HTR-8/SVneo (cell line): ENCODE measurements around the gene FOXM1.
A peak's percentile ranks its signal among the peaks of the same experiment; 100 is the strongest.

Experiments
- DNase-seq: peaks from one replicate; pipeline ENCODE4 v3.0.0; 2011; ENCODE audit warnings: low spot score, mixed read lengths; ENCODE audit not compliant: insufficient read length
- FAIRE-seq: peaks from 2 replicates; lab custom pipeline; 2011; peaks lifted over from hg19 to GRCh38; lab: Jason Lieb, UNC

Gene FOXM1

DNA sequence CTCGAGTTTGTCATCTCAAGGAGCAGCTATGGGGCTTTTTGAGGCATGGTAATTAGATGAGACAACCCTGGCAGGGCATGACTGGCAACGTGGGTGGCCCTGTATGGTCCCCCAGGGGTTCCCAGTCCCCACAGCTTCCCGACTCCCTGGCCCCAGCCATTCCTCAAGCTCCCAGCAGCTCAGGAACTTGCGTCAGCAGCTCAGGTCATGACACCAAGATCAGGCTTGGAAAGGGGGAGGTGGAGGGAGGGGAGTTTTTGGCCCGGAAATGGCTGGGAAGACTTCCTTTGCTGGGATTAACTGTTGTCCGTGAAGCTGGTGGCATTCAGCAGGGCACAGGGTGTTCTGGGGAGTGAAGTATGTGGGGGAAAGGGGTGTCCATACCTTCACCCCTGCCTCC is 31.7 kb downstream of the FOXM1 start:
- DNase-seq (peak; percentile 85), FAIRE-seq (peak; percentile 76)

DNA sequence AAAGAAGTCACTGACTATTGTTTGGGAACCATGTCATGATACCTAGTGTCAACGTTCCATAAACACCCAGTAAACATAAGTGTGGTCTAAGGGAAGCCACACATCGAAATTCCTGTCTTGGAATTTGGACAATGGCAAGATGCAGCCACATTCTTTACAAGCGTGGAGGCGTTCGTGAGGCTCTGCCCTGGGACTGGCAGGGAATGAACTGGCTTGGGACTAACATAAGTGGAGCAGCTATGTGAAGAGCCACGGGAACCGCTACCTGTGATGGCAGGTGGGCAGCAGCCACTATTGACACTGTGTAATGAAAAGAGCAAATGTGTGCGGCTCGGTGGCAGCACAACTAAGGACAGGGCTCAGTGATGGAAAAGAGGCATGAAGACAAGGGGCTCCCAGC is 32.2 kb downstream of the FOXM1 start:
- DNase-seq (no peak), FAIRE-seq (peak; percentile 69)

DNA sequence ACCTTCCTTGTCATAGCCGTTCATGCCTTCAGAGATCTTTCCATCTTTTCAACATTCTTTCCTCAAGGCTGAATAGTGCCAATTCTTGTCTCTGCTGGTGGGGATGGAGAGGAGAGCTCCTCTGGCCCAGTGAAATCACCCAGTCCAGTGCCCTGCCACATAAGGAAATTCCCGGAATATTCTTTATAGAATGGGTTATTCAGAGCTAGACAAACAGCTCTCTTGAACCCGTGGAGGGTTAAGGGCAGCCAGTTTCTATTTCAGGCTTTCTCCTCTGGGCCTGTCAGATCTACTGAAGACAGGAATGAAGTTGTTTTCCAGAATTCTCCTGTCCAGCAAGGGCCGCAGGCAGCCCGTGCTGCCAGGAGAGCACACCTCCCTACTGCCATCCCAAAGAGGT is 34.0 kb downstream of the FOXM1 start:
- no peak for DNase-seq
- FAIRE-seq: no peak

DNA sequence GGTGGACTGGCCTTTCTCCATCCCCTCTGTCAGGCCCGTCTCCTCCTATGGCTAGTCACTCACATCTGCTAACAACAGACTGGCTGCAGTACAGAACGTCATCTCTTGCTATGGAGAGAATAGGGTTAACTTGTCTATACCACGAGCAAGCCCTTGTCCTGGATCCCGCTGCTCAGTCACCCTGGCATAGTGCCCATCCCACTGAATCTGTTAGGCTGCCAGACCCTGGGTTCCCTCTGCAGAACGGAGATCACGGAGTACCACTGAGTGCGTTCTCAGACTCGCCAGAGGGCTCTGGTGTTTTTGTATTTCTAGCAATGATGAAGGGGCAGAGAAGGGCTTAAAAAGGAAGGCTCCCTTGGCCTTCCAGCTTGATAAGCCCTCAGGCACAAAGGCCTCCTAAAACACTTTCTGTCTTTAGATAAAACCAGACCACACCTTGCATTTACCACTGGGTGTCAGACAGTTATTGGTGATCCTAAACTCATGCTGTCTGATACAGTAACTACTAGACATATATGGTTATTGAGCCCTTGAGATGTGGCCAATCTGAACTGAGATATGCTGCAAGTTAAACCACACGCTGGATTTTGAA is 35.8 kb downstream of the FOXM1 start:
- FAIRE-seq (no peak), DNase-seq (no peak)

DNA sequence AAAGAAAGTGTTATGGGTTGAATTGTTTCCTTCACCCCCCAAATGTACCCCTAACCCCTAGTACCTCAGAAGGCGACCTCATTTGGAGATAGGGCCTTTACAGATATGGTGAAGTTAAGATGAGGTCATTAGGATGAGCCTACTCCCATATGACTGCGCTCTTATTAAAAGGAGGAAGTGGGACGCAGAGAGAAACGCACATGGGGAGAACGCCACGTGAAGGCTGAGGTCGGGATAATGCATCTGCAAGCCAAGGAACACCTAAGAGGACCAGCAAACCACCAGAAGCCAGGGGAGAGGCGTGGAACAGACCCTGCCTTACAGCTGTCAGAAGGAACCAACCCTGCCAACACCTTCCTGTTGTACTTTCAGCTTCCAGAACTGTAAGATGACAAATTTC is 40.4 kb downstream of the FOXM1 start:
- no peak for DNase-seq
- no peak for FAIRE-seq

DNA sequence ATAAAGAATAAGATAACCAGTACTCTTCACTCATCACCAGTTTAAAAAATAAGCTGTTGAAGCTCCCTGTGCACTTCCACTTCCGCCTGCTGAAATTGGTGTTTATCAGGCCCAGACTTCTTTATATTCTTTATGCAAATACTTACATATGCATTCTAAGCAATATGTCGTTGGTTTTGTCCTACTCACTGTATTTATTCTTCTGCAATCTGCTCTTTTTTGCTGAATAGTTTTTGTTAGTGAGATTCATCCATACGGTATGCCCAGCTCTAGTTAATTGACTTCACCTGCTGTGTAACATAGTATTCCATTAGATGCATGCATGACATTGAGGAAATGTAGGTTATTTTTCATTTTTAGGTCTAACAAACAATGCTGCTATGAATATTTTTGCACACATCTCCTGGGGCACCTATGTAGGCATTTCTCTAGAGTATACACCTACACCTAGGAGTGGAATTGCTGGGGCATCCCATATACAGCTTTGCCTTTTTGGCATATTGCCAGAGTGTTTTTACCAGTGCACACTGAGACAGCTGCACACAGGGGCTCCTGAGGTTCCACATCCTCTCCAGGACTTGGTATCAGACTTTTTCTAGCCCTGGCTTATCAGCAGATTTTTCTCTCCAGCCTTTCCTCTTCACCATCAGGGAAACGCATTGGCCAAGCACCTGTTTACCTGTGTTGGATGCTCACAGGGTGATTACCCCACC is 41.1 kb downstream of the FOXM1 start:
- no peak for FAIRE-seq
- no peak for DNase-seq

DNA sequence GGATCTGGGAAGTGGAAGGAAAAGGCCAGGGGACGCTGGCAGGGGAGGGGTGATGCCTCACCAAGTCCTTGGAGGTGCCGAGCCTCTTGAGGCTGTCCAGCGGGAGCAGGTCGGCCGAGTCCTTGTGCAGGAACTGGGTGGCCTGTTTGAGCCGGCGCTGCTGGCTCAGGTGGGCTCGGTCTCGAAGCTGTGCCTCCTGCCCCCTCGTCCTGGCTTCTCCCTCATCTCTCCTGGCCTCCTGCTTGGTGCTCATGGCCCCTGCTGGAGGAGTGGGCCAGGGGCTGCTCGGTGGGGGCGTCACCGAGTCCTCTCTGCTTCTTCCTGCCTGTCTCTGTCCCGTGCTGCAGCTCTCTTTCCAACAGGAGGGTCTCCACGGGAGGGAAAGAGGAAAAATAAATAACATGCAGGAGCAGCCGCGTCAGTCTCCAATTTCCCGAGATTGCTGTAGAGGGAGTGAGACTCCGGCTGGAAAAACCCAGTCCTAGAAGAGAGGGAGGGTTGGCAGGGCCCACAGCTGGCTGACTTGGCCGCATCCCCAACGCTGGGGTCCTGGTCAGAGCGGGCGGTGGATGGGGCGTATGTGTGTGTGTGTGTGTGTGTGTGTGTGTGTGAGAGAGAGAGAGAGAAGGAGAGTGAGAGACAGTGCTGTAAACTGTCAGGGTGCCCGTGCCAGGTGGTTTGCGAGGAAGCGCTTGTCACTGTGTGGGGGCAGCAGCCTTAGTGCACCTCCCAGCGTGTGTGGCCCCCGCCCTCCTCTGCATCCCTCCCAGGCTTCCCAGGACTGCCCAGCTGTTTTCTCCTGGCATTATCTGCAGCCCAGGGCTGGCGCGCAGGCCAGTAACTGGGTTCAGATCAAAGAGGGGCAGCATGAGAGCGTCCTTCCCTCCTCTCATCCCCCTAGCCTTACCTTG is 42.1 kb downstream of the FOXM1 start, which contains the start of gene NRIP2:
TSS of gene NRIP2 (minus strand) at position 455 of the 911 bp plus-strand sequence. CDS start at position 403, 52 bp downstream.
- DNase-seq (no peak), FAIRE-seq (no peak)

DNA sequence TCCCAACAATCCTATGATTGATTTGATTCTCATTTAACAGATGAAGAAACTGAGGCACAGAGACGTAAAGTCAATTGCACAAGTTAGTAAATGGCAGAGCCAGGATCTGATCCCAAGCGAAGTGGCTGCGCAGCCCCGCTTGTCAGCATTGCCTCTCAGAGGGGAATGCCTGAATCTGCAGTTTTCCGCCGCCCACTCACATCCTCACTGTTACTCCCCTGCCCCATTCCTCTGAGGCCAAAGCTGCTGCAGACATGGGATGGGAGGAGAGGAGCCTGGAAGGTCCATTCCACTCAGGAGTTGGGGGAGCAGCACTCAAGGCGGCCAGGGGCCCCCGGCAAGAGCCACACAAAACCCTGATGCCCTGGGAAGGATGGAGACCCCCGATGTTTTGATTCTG is 43.2 kb downstream of the FOXM1 start:
- no peak for FAIRE-seq
- DNase-seq: no peak

DNA sequence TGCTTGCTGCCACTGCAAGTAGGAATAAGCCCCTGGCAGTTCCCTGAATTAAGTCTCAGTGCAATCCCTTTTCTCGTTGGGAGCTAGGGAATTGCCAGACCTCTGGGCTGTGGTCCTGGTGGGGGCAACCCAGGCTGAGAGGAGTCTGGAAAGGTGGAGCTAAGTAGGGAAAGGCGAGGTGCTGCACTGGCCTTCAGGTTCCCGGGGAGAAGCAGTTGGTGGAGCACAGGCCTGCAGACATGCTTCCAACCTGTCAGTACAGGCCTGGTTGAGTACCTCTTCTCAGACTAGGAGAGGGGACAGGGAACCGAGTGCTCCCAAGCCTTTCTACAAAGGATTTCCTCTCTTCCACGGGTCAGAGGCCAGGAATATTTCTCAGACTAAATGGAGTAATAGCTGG is 43.6 kb downstream of the FOXM1 start:
- no peak for DNase-seq
- FAIRE-seq: no peak

DNA sequence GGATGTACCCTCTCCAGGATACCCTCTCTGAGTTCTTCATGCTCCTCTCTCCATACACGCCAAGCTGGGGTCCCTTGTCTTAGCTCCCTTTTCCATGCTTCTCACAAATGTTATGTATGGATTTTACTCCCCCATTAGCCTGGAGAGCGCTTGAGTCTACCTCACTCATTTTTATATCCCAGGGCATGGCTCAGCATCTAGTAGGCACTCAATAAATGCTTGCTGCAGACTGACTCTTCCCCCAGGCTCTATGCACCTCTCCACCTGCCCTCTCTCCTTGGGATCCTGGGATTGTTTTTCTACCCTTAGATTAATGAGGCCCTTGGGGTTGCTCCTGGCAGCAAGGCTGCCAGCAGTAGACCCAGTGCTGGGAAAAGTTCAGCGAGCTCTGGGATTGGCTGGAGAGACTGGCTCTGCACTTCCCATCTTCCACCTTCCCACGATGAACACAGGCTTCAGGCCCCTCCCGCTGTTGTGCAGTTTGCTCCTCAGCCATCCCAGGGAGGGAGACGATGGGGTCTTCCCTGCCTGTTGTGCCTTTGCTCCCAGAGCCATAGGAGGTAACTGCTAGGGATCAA is 44.3 kb downstream of the FOXM1 start:
- FAIRE-seq (no peak), DNase-seq (no peak)

DNA sequence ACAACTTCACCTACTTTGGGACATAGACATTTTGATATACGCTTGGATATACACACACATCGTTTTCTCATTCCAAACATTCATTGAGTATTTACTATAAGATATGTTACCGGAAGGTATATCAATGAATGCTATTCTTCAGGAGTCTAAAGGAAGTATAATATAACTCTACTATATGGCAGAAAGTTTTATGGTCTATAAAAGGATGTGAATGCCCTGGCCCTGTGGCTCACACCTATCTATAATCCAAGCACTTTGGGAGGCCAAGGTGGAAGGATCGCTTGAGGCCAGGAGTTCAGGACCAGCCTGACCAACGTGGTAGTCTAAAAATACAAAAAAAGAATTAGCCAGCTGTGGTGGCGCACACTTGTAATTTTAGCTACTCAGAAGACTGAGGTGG is 47.7 kb downstream of the FOXM1 start:
- no peak for DNase-seq
- no peak for FAIRE-seq

DNA sequence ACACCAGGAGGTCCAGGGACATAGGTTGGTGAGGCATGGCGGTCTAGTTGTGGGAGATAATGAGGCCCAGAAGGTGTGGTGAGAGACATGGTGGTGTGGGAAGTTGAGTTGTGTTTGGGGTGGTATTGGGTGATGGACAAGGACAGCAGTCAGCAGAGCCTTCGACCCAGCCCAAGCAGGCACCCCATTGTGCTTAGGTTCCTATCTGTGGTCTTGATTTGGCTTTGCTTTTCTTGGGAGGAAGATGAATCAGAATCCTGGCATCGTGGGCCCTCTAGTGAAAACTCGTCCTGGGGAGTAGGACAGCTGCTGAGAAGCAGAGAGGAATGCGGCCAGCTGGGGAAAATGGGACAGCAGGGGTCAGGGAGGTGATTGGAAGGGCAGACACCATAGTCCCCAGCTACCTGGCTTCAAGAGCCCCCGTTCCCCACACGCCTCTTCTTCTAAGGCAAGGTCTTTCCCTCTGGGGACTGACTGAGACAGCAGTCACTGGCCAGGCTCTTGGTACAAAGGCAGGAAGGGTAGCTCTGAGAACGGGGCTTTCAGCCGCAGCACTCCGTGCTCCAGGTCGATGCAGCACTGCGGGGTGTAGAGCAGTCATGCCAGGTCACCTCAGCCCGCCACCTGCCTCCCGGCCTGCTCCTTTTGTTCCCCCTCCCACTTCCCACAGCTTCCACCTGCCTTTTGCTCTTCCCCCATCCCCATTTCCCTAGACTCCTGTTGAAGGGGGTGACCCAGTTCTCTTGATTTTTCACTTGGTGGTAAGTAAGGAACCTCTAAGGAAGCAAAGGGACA is 50.1 kb downstream of the FOXM1 start:
- DNase-seq (no peak), FAIRE-seq (no peak)

DNA sequence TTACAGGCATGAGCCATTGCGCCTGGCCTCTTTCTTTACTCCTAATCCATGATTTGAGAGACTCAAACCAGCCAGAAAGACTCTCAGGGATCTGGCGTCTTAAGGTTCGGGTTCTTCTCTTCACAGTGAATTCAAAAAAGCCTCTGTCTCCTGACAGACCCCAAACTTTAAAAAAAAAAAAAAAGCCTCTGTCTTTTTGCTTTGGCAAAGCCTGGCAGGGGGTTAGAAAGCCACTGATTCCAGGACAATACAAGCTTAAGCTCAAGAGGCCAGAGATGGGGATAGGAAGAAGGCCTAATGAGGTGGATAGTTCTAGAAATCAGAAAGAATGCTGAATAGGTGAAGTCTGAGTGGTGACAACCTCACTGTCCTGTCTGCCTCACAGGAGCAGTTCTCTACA is 50.9 kb downstream of the FOXM1 start:
- DNase-seq: no peak
- no peak for FAIRE-seq

DNA sequence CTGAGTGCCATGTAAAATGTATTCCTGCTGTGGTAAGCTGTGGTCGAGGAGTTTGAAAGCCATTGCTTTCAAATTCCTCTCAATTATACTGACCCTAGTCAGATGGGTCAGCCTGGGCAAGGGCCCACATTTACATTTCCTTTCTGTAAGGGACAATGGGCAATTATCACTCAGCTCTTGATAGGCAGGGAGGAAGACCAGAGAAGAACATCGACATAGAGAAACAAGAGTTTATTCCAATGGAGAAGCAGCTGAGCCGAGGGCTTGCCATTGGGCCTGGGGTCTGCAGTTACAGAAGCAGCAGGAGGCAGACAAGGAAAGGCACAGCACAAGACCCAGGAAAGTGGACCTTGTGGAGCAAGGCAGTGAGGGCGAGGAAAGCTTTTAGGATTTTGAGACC is 51.8 kb downstream of the FOXM1 start:
- FAIRE-seq (peak; percentile 9), DNase-seq (no peak)

DNA sequence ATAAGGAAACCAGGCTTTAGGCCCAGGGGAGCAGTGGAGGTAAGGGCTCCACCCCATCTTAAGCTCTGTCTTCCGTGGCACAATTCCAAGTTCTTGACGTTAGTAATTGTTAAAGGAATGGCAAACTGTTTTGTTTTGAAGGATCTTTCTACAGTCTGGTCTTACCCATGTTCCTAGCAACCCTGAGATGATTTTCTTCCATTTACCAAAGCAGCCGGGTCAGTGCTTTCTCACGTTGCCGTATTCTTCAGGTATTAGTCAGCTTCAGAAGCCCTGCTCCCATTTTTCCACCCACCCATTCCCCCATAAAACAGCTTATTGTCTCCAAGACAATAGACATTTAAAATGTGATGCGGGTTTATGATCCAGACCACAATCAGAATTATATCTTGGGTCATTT is 52.4 kb downstream of the FOXM1 start:
- DNase-seq (no peak), FAIRE-seq (no peak)

DNA sequence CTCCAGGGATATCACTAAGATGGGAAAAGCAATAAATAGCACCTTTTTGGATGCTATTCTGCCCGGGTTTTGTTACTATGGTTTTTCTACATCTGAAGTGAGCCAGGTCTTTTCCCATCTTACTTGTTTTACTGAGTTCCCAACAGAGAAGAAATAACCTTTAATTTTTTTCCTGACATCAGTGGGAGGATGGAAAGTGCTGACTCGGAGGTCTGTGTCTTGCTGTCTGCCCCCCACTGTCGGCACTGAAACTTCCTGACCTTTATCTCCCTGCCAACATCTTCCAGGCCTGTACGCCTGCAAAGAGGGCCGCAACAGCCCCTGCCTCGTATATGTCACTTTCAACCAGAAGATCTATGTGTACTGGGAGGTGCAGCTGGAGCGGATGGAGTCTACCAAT is 53.5 kb downstream of the FOXM1 start:
- no peak for FAIRE-seq
- DNase-seq: no peak

DNA sequence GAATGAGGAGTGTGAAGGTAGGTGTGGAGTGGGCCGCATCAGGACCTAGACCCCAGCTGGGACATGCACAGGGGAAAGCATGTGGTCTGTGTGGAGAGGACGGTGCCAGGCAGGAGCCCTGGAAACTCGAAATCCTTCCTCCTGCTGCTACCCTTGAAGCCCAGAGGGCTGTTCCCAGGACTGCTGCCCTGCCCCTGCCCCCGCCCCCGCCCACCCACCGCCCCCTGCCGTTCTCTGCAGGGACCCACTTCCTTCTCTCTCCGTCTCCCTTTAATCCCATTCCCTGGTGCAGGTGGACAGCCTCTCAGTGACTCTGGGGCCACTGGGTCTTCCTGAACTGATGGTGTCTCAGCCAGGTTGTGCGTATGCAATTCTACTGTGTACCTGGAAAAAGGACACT is 56.5 kb downstream of the FOXM1 start:
- FAIRE-seq (no peak), DNase-seq (no peak)

DNA sequence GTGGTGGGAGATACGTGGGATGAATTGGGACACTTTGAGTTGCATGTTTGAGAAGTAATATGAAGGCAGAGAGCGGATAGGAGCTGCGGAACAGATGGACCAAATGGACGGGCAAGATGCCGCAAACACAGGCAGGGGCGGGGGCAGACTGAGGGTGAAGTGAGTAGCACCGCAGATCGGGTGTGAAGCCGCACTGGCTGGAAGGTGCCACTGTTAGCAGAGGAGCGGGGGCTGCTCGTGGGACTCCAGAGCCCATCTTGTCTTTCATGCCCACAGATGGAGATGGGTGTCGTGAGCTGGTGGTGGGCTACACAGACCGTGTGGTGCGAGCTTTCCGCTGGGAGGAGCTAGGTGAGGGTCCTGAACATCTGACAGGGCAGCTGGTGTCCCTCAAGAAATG is 57.2 kb downstream of the FOXM1 start:
- DNase-seq (no peak), FAIRE-seq (no peak)

DNA sequence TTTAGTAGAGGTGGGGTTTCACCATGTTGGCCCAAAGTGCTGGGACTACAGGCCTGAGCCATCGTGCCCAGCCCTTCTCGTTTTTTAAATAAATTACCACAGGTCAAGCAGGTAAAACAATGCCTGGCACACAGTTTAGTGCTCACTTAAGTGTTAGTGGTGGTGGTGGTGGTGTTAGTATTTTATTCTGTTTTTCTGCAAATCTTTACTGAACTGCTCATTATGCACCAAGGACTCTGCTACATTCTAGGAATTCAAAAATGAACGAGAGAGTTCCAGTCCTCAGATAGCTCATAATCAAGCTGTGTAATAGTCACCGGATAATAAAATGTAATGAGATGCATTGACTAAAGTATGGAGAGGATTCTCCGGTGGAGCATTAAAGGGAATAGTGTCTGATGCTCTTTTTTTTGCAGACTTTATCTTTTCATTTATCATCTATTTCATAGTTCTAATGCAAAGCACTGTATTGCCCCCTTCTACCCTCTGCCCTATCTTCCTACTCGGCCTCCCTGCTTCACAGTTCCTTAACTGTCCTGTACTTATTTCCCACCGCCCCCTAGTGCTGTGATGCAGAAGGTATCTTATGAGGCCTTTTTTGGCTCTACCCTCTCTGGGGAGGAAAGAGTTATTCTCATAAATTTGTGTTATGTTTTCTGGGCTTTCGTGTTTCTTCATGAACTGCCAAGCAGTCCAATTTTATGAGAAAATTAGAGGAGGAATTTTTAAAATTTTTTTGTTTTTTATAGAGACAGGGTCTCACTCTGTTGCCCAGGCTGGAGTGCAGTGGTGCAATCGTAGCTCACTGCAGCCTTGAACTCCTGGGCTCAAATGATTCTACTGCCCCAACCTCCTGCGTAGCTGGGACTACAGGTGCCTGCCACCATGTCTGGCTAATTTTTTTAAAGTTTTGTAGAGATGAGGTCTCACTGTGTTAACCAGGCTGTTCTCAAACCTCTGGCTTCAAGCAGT is 63.5 kb downstream of the FOXM1 start:
- no peak for FAIRE-seq
- DNase-seq: peak; percentile 75
